Measurements from ENCODE around the gene INO80E.

GRCh38 chr16:30004424-30004776 lies 8.4 kb downstream of the INO80E start:
- TF ChIP-seq CTCF (IDR thresholded peaks at IDR 0.05; ENCODE audit: insufficient read depth, low read length) (no peak), REST (IDR thresholded peaks at IDR 0.05; ENCODE audit: insufficient replicate concordance, low read depth) (no peak)
